ENCODE results near the gene ZDHHC20. TPM values are rescaled to one million over a fixed set of nuclear protein-coding genes. Genes with fewer than 3 reads are reported as not detected.

ZDHHC20 gene
- total RNA-seq, 1 experiment from 2014 or later = 110 TPM

GRCh38 chr13:21344662-21345176, 114.4 kb downstream of the ZDHHC20 start:
- Histone ChIP-seq H3K9ac (ENCODE audit: low read length) (no peak overlapping the region), H3K27ac (ENCODE audit: low read depth, low read length) (no peak overlapping the region), H4K20me1 (ENCODE audit: insufficient read depth) (no peaks in the 10 kb centered on the region), H3K27me3 (ENCODE audit: insufficient read depth, low read length) (no peaks in the 10 kb centered on the region), H3K9me3 (ENCODE audit: control insufficient read depth in 1 of 2, insufficient read depth in 1 of 2, low read depth in 1 of 2, low read length in 2 of 2) (no peaks in the 10 kb centered on the region), H3K4me2 (ENCODE audit: low read length) (no peak overlapping the region), H3K36me3 (ENCODE audit: control insufficient read depth in 1 of 2, insufficient read depth in 2 of 2, low read length in 2 of 2) (no peaks in the 10 kb centered on the region), H3K79me2 (ENCODE audit: insufficient read depth, low read length) (no peaks in the 10 kb centered on the region), H3K4me1 (ENCODE audit: control insufficient read depth in 1 of 2, insufficient read depth in 2 of 2, low read length in 2 of 2) (no peaks in the 10 kb centered on the region), H2AFZ (ENCODE audit: low read depth, low read length, poor library complexity, severe bottlenecking) (no peak overlapping the region), H3K9me2 (ENCODE audit: insufficient read depth) (no peaks in the 10 kb centered on the region), H3K4me3 (replicated peaks in 1 of 2; ENCODE audit: low read depth in 1 of 2, low read length in 2 of 2) (no peak overlapping the region)
- no peak for ATAC-seq
- intact Hi-C loops (cut with micrococcal nuclease) = no loop called here
- no TSS peak for BruUV-seq (replicated peaks)
- ChIA-PET CTCF (no interaction called here), POLR2A (no interaction called here), RAD21 (ENCODE audit: low non-redundant PET in 1 of 2, low total read pairs in 2 of 2, uncharacterized antibody in 2 of 2, unreplicated experiment in 2 of 2) (no interaction called here)
- no peak for TF ChIP-seq YY1 (IDR thresholded peaks at IDR 0.05; ENCODE audit: extremely low read depth, insufficient replicate concordance, low read depth, low read length)
- TF ChIP-seq, protein P1, sequence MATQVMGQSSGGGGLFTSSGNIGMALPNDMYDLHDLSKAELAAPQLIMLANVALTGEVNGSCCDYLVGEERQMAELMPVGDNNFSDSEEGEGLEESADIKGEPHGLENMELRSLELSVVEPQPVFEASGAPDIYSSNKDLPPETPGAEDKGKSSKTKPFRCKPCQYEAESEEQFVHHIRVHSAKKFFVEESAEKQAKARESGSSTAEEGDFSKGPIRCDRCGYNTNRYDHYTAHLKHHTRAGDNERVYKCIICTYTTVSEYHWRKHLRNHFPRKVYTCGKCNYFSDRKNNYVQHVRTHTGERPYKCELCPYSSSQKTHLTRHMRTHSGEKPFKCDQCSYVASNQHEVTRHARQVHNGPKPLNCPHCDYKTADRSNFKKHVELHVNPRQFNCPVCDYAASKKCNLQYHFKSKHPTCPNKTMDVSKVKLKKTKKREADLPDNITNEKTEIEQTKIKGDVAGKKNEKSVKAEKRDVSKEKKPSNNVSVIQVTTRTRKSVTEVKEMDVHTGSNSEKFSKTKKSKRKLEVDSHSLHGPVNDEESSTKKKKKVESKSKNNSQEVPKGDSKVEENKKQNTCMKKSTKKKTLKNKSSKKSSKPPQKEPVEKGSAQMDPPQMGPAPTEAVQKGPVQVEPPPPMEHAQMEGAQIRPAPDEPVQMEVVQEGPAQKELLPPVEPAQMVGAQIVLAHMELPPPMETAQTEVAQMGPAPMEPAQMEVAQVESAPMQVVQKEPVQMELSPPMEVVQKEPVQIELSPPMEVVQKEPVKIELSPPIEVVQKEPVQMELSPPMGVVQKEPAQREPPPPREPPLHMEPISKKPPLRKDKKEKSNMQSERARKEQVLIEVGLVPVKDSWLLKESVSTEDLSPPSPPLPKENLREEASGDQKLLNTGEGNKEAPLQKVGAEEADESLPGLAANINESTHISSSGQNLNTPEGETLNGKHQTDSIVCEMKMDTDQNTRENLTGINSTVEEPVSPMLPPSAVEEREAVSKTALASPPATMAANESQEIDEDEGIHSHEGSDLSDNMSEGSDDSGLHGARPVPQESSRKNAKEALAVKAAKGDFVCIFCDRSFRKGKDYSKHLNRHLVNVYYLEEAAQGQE (IDR thresholded peaks at IDR 0.05; ENCODE audit: low read depth) = no peak
- no peak for TF ChIP-seq JUND (IDR thresholded peaks at IDR 0.05)
- TF ChIP-seq EZH2phosphoT487 (IDR thresholded peaks at IDR 0.05; ENCODE audit: borderline replicate concordance) = no peak
- no peak for TF ChIP-seq CBX3 (IDR thresholded peaks at IDR 0.05; ENCODE audit: low read depth)
- no peak for TF ChIP-seq SP1 (IDR thresholded peaks at IDR 0.05; ENCODE audit: low read depth)
- TF ChIP-seq ELF1 (IDR thresholded peaks at IDR 0.05; ENCODE audit: borderline replicate concordance, low read depth) = no peak
- no peak for TF ChIP-seq ZBTB33 (IDR thresholded peaks at IDR 0.05; ENCODE audit: extremely low read depth, insufficient replicate concordance, low read length)
- no peak for TF ChIP-seq RAD21 (IDR thresholded peaks at IDR 0.05; ENCODE audit: low read depth)
- TF ChIP-seq FOSL1 (IDR thresholded peaks at IDR 0.05; ENCODE audit: low read depth) = no peak
- no peak for TF ChIP-seq POLR2A (IDR thresholded peaks at IDR 0.05; ENCODE audit: borderline replicate concordance, extremely low read depth, insufficient read depth, insufficient read length)
- TF ChIP-seq SRF (IDR thresholded peaks at IDR 0.05; ENCODE audit: low read depth) = no peak
- no peak for TF ChIP-seq CEBPB (IDR thresholded peaks at IDR 0.05; ENCODE audit: low read depth)
- TF ChIP-seq TCF7L2 (IDR thresholded peaks at IDR 0.05; ENCODE audit: borderline replicate concordance, extremely low read depth, insufficient read depth, insufficient read length) = no peak
- no peak for TF ChIP-seq ZNF274 (IDR thresholded peaks at IDR 0.05; ENCODE audit: low read depth, low read length)
- TF ChIP-seq POLR2AphosphoS5 (IDR thresholded peaks at IDR 0.05; ENCODE audit: low read depth, low read length) = no peak
- DNase-seq (ENCODE audit: low read depth, low spot score) = no peak
